GM23338 (cell line): ENCODE data around the gene CPLANE1. TPM values are rescaled to one million over a fixed set of nuclear protein-coding genes. Genes with fewer than 3 reads are reported as not detected.

ENCODE experiments used
- ATAC-seq: fragments of 200-7000 bp; cut with Tn5 transposase; 3 replicates; pipeline ENCODE4 v1.9.1; 2020
- DNase-seq: peaks from one replicate; pipeline ENCODE4 v3.0.0-alpha.2; 2015; ENCODE audit warnings: low spot score
- H2AFZ ChIP-seq: fragments of 200-600 bp; sonication (generic); 2 replicates; pipeline ENCODE4 v1.8.0; 2016; ENCODE audit warnings: antibody characterized with exemption, mild to moderate bottlenecking, moderate library complexity
- H3F3A ChIP-seq: fragments of 200-600 bp; sonication (generic); replicated peaks from 2 replicates; pipeline ENCODE4 v1.8.0; 2017; ENCODE audit warnings: antibody characterized with exemption, mixed run types, low read depth
- H3K27ac ChIP-seq: fragments of 200-600 bp; sonication (generic); 2 replicates; pipeline ENCODE4 v1.6.1; 2016; ENCODE audit warnings: low read depth
- H3K27me3 ChIP-seq: fragments of 200-600 bp; sonication (generic); 2 replicates; pipeline ENCODE4 v1.8.0; 2016; ENCODE audit warnings: mild to moderate bottlenecking, mixed run types, moderate library complexity; ENCODE audit not compliant: insufficient read depth
- H3K36me3 ChIP-seq: fragments of 200-600 bp; sonication (generic); 2 replicates; pipeline ENCODE4 v1.8.0; 2016; ENCODE audit warnings: mild to moderate bottlenecking; ENCODE audit not compliant: insufficient read depth
- H3K4me1 ChIP-seq: fragments of 200-600 bp; sonication (generic); 2 replicates; pipeline ENCODE4 v1.8.0; 2016; ENCODE audit warnings: mild to moderate bottlenecking, moderate library complexity; ENCODE audit not compliant: insufficient read depth
- H3K4me2 ChIP-seq: fragments of 200-600 bp; sonication (generic); 2 replicates; pipeline ENCODE4 v1.7.1; 2017; ENCODE audit warnings: mixed run types
- H3K4me3 ChIP-seq: fragments of 200-600 bp; sonication (generic); 2 replicates; pipeline ENCODE4 v1.6.1; 2016; ENCODE audit warnings: mixed run types
- H3K79me2 ChIP-seq: fragments of 200-600 bp; sonication (generic); replicated peaks from 2 replicates; pipeline ENCODE4 v1.8.0; 2017; ENCODE audit warnings: mild to moderate bottlenecking; ENCODE audit not compliant: insufficient read depth
- H3K9me2 ChIP-seq: fragments of 200-600 bp; sonication (generic); 2 replicates; pipeline ENCODE4 v1.8.0; 2017; ENCODE audit not compliant: insufficient read depth
- H4K20me1 ChIP-seq: fragments of 200-600 bp; sonication (generic); replicated peaks from 2 replicates; pipeline ENCODE4 v1.8.0; 2017; ENCODE audit warnings: mild to moderate bottlenecking; ENCODE audit not compliant: insufficient read depth
- H3K27ac Mint-ChIP-seq: 2 replicates; pipeline ENCODE4 v1.8.0; 2020; ENCODE audit warnings: inconsistent platforms, mild to moderate bottlenecking, moderate library complexity, mixed read lengths
- H3K27me3 Mint-ChIP-seq: 3 replicates; pipeline ENCODE4 v1.8.0; 2022; ENCODE audit warnings: low read depth, mild to moderate bottlenecking, moderate library complexity, mixed read lengths, inconsistent platforms; ENCODE audit not compliant: insufficient read depth, poor library complexity
- H3K36me3 Mint-ChIP-seq: 3 replicates; pipeline ENCODE4 v1.8.0; 2021; ENCODE audit warnings: low read depth, mild to moderate bottlenecking, inconsistent platforms, moderate library complexity, mixed read lengths
- H3K4me1 Mint-ChIP-seq: 3 replicates; pipeline ENCODE4 v1.8.0; 2020; ENCODE audit warnings: mild to moderate bottlenecking, inconsistent platforms, mixed read lengths
- H3K4me3 Mint-ChIP-seq: 3 replicates; pipeline ENCODE4 v1.8.0; 2021; ENCODE audit warnings: moderate library complexity, mild to moderate bottlenecking, inconsistent platforms, mixed read lengths
- H3K9me3 Mint-ChIP-seq: 3 replicates; pipeline ENCODE4 v1.8.0; 2020; ENCODE audit warnings: moderate library complexity, mild to moderate bottlenecking, inconsistent platforms, mixed read lengths
- CREB1 ChIP-seq: fragments of 250-450 bp; sonication (Bioruptor Pico); IDR thresholded peaks from 2 replicates; pipeline ENCODE4 v1.5.0; 2020; ENCODE audit warnings: low read depth, mild to moderate bottlenecking, moderate library complexity
- CTCF ChIP-seq, 2 experiments: fragments of 200-600 bp in 1 of 2; sonication (generic) in 1 of 2; conservative IDR thresholded peaks; 2 replicates each; pipeline versions ENCODE4 v1.5.1 to v1.6.1; 2016 to 2017; ENCODE audit warnings: antibody characterized with exemption in 2 of 2, low read depth in 2 of 2, mild to moderate bottlenecking in 2 of 2, moderate library complexity in 1 of 2
- EZH2 ChIP-seq: fragments of 200-600 bp; sonication (generic); IDR thresholded peaks from one replicate; pipeline ENCODE4 v1.8.0; 2017; ENCODE audit warnings: antibody characterized with exemption, mild to moderate bottlenecking, low read depth; ENCODE audit not compliant: unreplicated experiment
- EZH2phosphoT487 ChIP-seq: fragments of 200-600 bp; sonication (generic); IDR thresholded peaks from one replicate; pipeline ENCODE4 v1.8.1; 2018; ENCODE audit warnings: antibody characterized with exemption; ENCODE audit not compliant: unreplicated experiment
- NANOG ChIP-seq: IDR thresholded peaks from 2 replicates; pipeline ENCODE4 v1.6.1; 2016; ENCODE audit warnings: antibody characterized with exemption, borderline replicate concordance
- POLR2AphosphoS5 ChIP-seq: IDR thresholded peaks from 2 replicates; pipeline ENCODE4 v1.6.1; 2016; ENCODE audit warnings: antibody characterized with exemption, low read depth
- STAT1 ChIP-seq: IDR thresholded peaks from one replicate; pipeline ENCODE4 v1.6.1; 2016; ENCODE audit warnings: antibody characterized with exemption; ENCODE audit not compliant: unreplicated experiment
- ZNF114 ChIP-seq: fragments of 250-450 bp; sonication (Bioruptor Pico); IDR thresholded peaks from 2 replicates; pipeline ENCODE4 v1.5.0; 2020; ENCODE audit warnings: mild to moderate bottlenecking, moderate library complexity
- ZNF331 ChIP-seq: fragments of 250-450 bp; sonication (Bioruptor Pico); IDR thresholded peaks from 2 replicates; pipeline ENCODE4 v1.5.0; 2020; ENCODE audit warnings: low read depth, mild to moderate bottlenecking, moderate library complexity
- ZNF462 ChIP-seq: fragments of 250-450 bp; sonication (Bioruptor Pico); IDR thresholded peaks from 2 replicates; pipeline ENCODE4 v1.5.0; 2020; ENCODE audit warnings: mild to moderate bottlenecking, moderate library complexity
- polyA plus RNA-seq: library from polyadenylated mRNA; unstranded; fragments of >200 nt; fragmentation: Nextera tagmentation; extraction: Ambion mirVana; gene quantifications from 2 replicates; pipeline ENCODE4 v1.2.1, GENCODE V29; 2016
- total RNA-seq: library from RNA; depleted of rRNA; stranded (reverse); fragments of >200 nt; shearing (Covaris generic); gene quantifications from 2 replicates; pipeline ENCODE4 v1.2.3, GENCODE V29; 2014
- TF ChIP-seq, protein P1 (sequence below): IDR thresholded peaks from one replicate; pipeline ENCODE4 v1.6.1; 2018; ENCODE audit warnings: antibody characterized with exemption; ENCODE audit not compliant: unreplicated experiment

The CPLANE1 gene
- total and polyA plus RNA-seq, 2 experiments from 2014 or later = 5.1 to 8.3 TPM

- no peaks in the 10 kb centered on the region for H3K27me3 Mint-ChIP-seq
- Histone ChIP-seq H3K9me2 (no peaks in the 10 kb centered on the region), H3F3A (no peaks in the 10 kb centered on the region), H2AFZ (no peak overlapping the region), H3K27ac (no peak overlapping the region), H3K4me2 (no peak overlapping the region), H3K36me3 (no peaks in the 10 kb centered on the region; the same call in 1 of the 2 replicates), H3K79me2 (no peaks in the 10 kb centered on the region), H3K4me1 (peaks cover 5% of the 10 kb centered on the region; the same call in 1 of the 2 replicates), H3K27me3 (no peaks in the 10 kb centered on the region), H3K4me3 (no peak overlapping the region), H4K20me1 (no peaks in the 10 kb centered on the region)
- peak; percentile 20 for DNase-seq
- ATAC-seq = no peak; the same call in 2 of the 3 replicates
- no peak for TF ChIP-seq STAT1
- TF ChIP-seq ZNF114 (CRISPR knock-in tag) = no peak
- peak in 1 of 2 experiments; percentile 49; a peak in 2 of 4 replicates for TF ChIP-seq CTCF (conservative IDR thresholded peaks at IDR 0.05; ENCODE audit: low read depth in 2 of 2)
- no peak overlapping the region for H3K27ac Mint-ChIP-seq
- H3K36me3 Mint-ChIP-seq = no peaks in the 10 kb centered on the region
- H3K4me3 Mint-ChIP-seq = no peak overlapping the region
- peaks cover 7% of the 10 kb centered on the region for H3K4me1 Mint-ChIP-seq
- H3K9me3 Mint-ChIP-seq = no peaks in the 10 kb centered on the region
These were observed 37.1 kb downstream of the CPLANE1 start for GRCh38 chr5:37212096-37212495.

GRCh38 chr5:37211661-37212060, 37.5 kb downstream of the CPLANE1 start:
- DNase-seq (peak; percentile 7), ATAC-seq (no peak)
- Mint-ChIP-seq H3K27ac (no peak overlapping the region), H3K9me3 (no peaks in the 10 kb centered on the region), H3K4me1 (peaks cover 7% of the 10 kb centered on the region), H3K36me3 (no peaks in the 10 kb centered on the region), H3K4me3 (no peak overlapping the region), H3K27me3 (no peaks in the 10 kb centered on the region)
- Histone ChIP-seq H3K27me3 (no peaks in the 10 kb centered on the region), H3K9me2 (no peaks in the 10 kb centered on the region), H2AFZ (no peak overlapping the region), H3K4me2 (no peak overlapping the region), H3K79me2 (no peaks in the 10 kb centered on the region), H3K27ac (no peak overlapping the region), H3K36me3 (no peaks in the 10 kb centered on the region; the same call in 1 of the 2 replicates), H3K4me3 (no peak overlapping the region), H3F3A (no peaks in the 10 kb centered on the region), H4K20me1 (no peaks in the 10 kb centered on the region), H3K4me1 (peaks cover 5% of the 10 kb centered on the region; the same call in 1 of the 2 replicates)
- TF ChIP-seq, protein P1, sequence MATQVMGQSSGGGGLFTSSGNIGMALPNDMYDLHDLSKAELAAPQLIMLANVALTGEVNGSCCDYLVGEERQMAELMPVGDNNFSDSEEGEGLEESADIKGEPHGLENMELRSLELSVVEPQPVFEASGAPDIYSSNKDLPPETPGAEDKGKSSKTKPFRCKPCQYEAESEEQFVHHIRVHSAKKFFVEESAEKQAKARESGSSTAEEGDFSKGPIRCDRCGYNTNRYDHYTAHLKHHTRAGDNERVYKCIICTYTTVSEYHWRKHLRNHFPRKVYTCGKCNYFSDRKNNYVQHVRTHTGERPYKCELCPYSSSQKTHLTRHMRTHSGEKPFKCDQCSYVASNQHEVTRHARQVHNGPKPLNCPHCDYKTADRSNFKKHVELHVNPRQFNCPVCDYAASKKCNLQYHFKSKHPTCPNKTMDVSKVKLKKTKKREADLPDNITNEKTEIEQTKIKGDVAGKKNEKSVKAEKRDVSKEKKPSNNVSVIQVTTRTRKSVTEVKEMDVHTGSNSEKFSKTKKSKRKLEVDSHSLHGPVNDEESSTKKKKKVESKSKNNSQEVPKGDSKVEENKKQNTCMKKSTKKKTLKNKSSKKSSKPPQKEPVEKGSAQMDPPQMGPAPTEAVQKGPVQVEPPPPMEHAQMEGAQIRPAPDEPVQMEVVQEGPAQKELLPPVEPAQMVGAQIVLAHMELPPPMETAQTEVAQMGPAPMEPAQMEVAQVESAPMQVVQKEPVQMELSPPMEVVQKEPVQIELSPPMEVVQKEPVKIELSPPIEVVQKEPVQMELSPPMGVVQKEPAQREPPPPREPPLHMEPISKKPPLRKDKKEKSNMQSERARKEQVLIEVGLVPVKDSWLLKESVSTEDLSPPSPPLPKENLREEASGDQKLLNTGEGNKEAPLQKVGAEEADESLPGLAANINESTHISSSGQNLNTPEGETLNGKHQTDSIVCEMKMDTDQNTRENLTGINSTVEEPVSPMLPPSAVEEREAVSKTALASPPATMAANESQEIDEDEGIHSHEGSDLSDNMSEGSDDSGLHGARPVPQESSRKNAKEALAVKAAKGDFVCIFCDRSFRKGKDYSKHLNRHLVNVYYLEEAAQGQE = no peak
- TF ChIP-seq CREB1 (no peak), POLR2AphosphoS5 (no peak), ZNF462 (CRISPR knock-in tag) (no peak), NANOG (no peak), ZNF331 (CRISPR knock-in tag) (no peak), EZH2 (no peak), EZH2phosphoT487 (no peak)
